HepG2 (cell line): ENCODE results near the gene SEPTIN2.

ENCODE experiments used
- TF ChIP-seq, protein P1 (sequence below): sonication (generic); formaldehyde crosslinking; IDR thresholded peaks from 2 replicates; pipeline ENCODE4 v1.5.0; 2020; ENCODE audit warnings: mild to moderate bottlenecking, missing genetic modification reagents, moderate library complexity
- TF ChIP-seq, protein P2 (sequence below): sonication (generic); formaldehyde crosslinking; IDR thresholded peaks from 2 replicates; pipeline ENCODE4 v1.4.0; 2020; ENCODE audit warnings: missing genetic modification reagents, borderline replicate concordance

DNA sequence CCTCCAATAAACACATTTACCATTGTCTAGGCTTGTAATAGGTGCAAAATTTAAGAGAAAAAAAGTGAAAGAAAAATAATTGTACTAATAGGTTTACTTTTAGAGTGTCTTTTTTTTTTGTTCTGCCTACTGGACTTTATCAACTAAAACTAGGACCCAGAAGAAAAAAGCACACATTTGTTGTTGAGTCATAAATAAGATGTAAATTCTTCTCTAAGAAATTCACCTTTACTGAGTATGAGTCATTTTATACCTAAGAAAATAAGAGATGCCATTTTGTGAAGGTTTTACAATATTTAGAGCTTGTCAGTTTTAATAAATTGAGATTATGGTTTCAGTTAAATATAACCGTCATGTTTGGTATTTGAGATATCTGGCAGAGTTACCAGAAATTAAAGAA lies 59.6 kb downstream of the SEPTIN2 start:
- TF ChIP-seq, protein P1, sequence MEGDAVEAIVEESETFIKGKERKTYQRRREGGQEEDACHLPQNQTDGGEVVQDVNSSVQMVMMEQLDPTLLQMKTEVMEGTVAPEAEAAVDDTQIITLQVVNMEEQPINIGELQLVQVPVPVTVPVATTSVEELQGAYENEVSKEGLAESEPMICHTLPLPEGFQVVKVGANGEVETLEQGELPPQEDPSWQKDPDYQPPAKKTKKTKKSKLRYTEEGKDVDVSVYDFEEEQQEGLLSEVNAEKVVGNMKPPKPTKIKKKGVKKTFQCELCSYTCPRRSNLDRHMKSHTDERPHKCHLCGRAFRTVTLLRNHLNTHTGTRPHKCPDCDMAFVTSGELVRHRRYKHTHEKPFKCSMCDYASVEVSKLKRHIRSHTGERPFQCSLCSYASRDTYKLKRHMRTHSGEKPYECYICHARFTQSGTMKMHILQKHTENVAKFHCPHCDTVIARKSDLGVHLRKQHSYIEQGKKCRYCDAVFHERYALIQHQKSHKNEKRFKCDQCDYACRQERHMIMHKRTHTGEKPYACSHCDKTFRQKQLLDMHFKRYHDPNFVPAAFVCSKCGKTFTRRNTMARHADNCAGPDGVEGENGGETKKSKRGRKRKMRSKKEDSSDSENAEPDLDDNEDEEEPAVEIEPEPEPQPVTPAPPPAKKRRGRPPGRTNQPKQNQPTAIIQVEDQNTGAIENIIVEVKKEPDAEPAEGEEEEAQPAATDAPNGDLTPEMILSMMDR (CRISPR knock-in tag) = no peak
- TF ChIP-seq, protein P2, sequence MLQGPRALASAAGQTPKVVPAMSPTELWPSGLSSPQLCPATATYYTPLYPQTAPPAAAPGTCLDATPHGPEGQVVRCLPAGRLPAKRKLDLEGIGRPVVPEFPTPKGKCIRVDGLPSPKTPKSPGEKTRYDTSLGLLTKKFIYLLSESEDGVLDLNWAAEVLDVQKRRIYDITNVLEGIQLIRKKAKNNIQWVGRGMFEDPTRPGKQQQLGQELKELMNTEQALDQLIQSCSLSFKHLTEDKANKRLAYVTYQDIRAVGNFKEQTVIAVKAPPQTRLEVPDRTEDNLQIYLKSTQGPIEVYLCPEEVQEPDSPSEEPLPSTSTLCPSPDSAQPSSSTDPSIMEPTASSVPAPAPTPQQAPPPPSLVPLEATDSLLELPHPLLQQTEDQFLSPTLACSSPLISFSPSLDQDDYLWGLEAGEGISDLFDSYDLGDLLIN = no peak
